Adrenal gland (tissue), 5 donors: ENCODE data around the gene MRPL36.

ENCODE experiments used
- POLR2A ChIP-seq, 2 donors: fragments of 450-650 bp; IDR thresholded peaks; one replicate each; pipeline ENCODE4 v1.6.1; 2017; ENCODE audit warnings: antibody characterized with exemption in 2 of 2, mild to moderate bottlenecking in 2 of 2, moderate library complexity in 1 of 2
- TF ChIP-seq, protein P1 (sequence below), 6 experiments: fragments of 450-650 bp in 4 of 6; fragments of 200-600 bp in 2 of 6; sonication (generic) in 1 of 6; IDR thresholded peaks; 1 replicate in 5 of 6; 2 replicates in 1 of 6; pipeline versions ENCODE4 v1.5.1 to v1.8.0; 2016 to 2021; ENCODE audit warnings: antibody characterized with exemption in 6 of 6, mild to moderate bottlenecking in 2 of 6, moderate library complexity in 1 of 6
- donor health status: DM: no; HTN: no; CAD: no.

DNA sequence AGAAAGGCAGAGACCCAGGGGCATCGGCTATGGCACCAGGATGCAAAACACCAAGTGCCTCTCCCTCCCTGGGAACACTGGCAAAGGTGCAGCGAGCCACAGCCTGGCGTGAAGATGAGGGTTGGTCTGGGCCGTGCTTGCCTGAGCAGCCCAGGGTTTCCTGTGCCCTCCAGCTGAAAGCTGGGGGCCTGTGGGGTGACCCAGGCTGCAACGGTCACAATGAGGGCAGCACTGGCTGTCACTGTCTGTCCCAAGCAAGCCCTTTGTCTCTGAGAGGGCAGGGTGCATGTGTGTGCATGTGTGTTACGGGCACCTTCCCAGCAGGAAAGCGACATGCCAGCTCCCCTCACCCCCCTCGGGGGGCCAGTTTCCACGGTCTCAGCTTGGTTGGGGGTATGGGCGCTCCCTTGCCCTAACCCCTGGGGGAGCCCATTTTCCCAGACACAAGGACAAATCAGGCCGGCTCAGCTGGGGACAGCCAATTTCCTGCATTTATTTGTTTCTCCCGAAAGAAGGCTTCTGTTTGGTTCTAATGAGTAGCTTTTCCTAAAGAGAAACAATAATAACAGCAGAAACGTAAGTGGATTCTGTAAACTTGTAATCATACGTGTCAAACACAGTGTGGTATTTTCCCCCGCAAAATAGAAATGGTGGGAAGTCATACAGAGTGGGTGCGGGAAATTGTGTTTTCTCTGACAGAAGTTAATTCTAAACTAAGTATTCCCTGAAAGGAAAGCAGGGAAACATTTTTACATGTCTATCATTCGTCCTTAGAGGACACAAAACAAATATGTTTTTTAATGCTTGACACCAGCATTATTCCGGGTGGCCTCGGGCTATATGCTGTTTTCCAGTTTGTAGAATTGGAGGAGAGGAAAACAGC lies 21.3 kb downstream of the MRPL36 start:
- TF ChIP-seq, protein P1, sequence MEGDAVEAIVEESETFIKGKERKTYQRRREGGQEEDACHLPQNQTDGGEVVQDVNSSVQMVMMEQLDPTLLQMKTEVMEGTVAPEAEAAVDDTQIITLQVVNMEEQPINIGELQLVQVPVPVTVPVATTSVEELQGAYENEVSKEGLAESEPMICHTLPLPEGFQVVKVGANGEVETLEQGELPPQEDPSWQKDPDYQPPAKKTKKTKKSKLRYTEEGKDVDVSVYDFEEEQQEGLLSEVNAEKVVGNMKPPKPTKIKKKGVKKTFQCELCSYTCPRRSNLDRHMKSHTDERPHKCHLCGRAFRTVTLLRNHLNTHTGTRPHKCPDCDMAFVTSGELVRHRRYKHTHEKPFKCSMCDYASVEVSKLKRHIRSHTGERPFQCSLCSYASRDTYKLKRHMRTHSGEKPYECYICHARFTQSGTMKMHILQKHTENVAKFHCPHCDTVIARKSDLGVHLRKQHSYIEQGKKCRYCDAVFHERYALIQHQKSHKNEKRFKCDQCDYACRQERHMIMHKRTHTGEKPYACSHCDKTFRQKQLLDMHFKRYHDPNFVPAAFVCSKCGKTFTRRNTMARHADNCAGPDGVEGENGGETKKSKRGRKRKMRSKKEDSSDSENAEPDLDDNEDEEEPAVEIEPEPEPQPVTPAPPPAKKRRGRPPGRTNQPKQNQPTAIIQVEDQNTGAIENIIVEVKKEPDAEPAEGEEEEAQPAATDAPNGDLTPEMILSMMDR (IDR thresholded peaks at IDR 0.05), result no peak
- no peak for TF ChIP-seq POLR2A (IDR thresholded peaks at IDR 0.05)
